ENCODE measurements around the gene SEMA6A.

Gene SEMA6A

GRCh38 chr5:116574367-116575325 lies at the start of gene SEMA6A:
Gene SEMA6A (minus strand): TSS chr5:116574823. CDS start chr5:116504944, 69,879 bp downstream.
- peak; percentile 55 to 65 for DNase-seq (ENCODE audit: low read depth in 2 of 2)

- DNase-seq (ENCODE audit: low read depth in 2 of 2), result no peak
Measured at GRCh38 chr5:116622375-116623050, 47.9 kb upstream of the SEMA6A start.

GRCh38 chr5:116621599-116621998 lies 47.0 kb upstream of the SEMA6A start:
- no peak for DNase-seq (ENCODE audit: low read depth in 2 of 2)

GRCh38 chr5:116616876-116617275 lies 42.3 kb upstream of the SEMA6A start:
- no peak for DNase-seq (ENCODE audit: low read depth in 2 of 2)

- DNase-seq (ENCODE audit: low read depth in 2 of 2), result no peak
Measured at GRCh38 chr5:116614603-116614920, 39.9 kb upstream of the SEMA6A start.

GRCh38 chr5:116613445-116613844 lies 38.8 kb upstream of the SEMA6A start:
- no peak for DNase-seq (ENCODE audit: low read depth in 2 of 2)

GRCh38 chr5:116612431-116612830 lies 37.8 kb upstream of the SEMA6A start:
- no peak for DNase-seq (ENCODE audit: low read depth in 2 of 2)

GRCh38 chr5:116605310-116606070 lies 30.9 kb upstream of the SEMA6A start:
- no peak for DNase-seq (ENCODE audit: low read depth in 2 of 2)

GRCh38 chr5:116604805-116605204 lies 30.2 kb upstream of the SEMA6A start:
- no peak for DNase-seq (ENCODE audit: low read depth in 2 of 2)

- DNase-seq (ENCODE audit: low read depth in 2 of 2), result no peak
Measured at GRCh38 chr5:116600876-116601275, 26.3 kb upstream of the SEMA6A start.

- no peak for DNase-seq (ENCODE audit: low read depth in 2 of 2)
Measured at GRCh38 chr5:116598911-116599310, 24.3 kb upstream of the SEMA6A start.

- DNase-seq (ENCODE audit: low read depth in 2 of 2), result no peak
Measured at GRCh38 chr5:116595498-116595897, 20.9 kb upstream of the SEMA6A start.

- DNase-seq (ENCODE audit: low read depth in 2 of 2), result no peak
Measured at GRCh38 chr5:116593340-116593739, 18.7 kb upstream of the SEMA6A start.

- DNase-seq (ENCODE audit: low read depth in 2 of 2), result no peak
Measured at GRCh38 chr5:116585227-116585626, 10.6 kb upstream of the SEMA6A start.

- no peak for DNase-seq (ENCODE audit: low read depth in 2 of 2)
Measured at GRCh38 chr5:116583862-116584222, 9.2 kb upstream of the SEMA6A start.

GRCh38 chr5:116583085-116583861 lies 8.7 kb upstream of the SEMA6A start:
- no peak for DNase-seq (ENCODE audit: low read depth in 2 of 2)

GRCh38 chr5:116581910-116582309 lies 7.3 kb upstream of the SEMA6A start:
- DNase-seq (ENCODE audit: low read depth in 2 of 2), result no peak

- DNase-seq (ENCODE audit: low read depth in 2 of 2), result no peak
Measured at GRCh38 chr5:116579144-116579543, 4.5 kb upstream of the SEMA6A start.

GRCh38 chr5:116578676-116579075 lies 4.1 kb upstream of the SEMA6A start:
- no peak for DNase-seq (ENCODE audit: low read depth in 2 of 2)

- DNase-seq (ENCODE audit: low read depth in 2 of 2), result no peak
Measured at GRCh38 chr5:116577064-116577788, 2.6 kb upstream of the SEMA6A start.

Measured in stimulated activated CD8-positive, alpha-beta memory T cell treated with anti-CD3 and anti-CD28 coated beads, Interleukin-2, amount 100 ng/mL, for 48 hours (primary cell).